Fibroblast of skin of scalp (primary cell): ENCODE data around the gene ASB6.
"Not testable (repeated sequence)": the region's sequence is repeated elsewhere in the genome, so short reads cannot be mapped to it uniquely, and the experiment has no call there.

Experiments used
- DNase-seq: peaks from one replicate; pipeline ENCODE4 v3.0.0-alpha.2; 2013

ASB6 gene

GRCh38 chr9:129667378-129667777, 25.4 kb upstream of the ASB6 start:
- no peak for DNase-seq

DNA sequence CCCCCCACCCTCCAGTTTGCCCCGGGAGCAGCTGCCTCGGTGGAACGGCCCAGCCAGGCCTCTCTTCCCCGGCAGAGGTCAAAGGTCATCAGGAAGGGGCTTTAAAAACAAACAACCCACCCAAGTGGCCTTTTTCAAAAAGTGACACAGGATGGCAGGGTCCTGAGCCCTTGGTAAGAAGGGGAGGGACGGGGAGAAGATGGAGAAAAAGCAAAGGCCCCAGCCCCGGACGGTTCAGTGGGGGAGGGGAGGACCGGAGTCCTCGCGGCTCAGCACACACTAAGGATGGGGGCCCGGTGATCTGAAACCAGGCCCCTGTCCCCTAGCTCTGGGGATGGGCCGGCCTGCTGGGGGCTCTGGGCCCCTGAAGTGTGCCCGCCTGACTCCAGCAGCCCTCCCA, 24.6 kb upstream of the ASB6 start:
- no peak for DNase-seq

- DNase-seq = no peak
Observed at GRCh38 chr9:129665814-129666520, 24.0 kb upstream of the ASB6 start.

DNA sequence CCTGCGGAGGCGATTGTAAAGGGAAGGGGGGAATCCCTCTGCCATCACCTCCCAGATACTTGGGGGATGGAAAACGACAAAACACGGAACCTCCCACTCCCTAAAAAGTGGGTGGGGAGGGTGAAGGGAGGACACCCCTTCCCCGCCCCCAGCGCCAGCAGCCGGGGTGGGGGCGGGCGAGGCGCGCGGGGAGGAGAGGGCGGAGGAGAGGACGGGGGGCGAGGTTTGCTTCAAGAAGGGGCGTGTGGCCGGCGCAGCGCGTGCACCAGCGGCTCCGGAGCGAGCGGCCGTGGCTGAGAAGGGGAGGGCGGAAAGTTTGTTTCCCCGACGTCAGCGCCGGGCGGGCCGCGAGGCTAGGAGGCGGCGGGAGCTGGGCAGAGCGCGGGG, 23.4 kb upstream of the ASB6 start, which contains the start of gene PRRX2:
Gene PRRX2, plus strand, starts transcription at position 259 of the 387 bp plus-strand sequence. CDS start 221 bp downstream, outside the sequence.
- peak; percentile 90 for DNase-seq

DNA sequence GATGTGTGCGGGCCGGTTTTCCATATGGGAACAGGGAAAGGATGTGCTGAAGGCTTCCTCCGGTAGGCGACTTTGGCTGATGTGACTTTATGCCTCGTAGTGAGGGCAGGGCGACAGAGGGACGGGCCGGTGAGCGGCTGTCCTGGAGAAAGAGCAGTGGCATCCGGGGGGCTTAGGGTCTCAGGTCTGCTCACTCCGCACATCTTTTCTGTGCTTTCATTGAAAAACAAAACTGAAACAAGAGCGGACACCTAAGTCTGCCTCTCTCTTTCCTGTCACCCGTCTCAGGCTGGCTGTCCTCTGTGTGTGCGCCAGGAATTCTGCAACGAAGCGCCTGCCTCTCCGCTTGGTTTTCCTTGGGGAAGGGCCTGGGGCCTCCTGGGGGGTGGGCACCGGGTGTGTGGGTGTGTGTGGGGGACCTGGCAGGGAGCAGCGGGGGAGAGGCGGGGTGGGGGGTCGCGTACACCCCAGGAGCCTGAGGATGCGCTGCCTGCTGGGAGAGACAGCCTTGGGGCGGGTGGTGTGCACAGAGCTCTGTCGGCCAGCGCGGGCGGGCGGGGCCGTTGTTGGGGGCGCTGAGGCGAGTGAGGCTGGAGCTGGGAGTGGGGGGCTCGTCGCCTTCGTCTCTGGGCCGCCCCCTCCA, 22.9 kb upstream of the ASB6 start:
- DNase-seq = peak; percentile 29

GRCh38 chr9:129662239-129662638, 20.3 kb upstream of the ASB6 start:
- DNase-seq = not testable (repeated sequence)

GRCh38 chr9:129661029-129661428, 19.1 kb upstream of the ASB6 start:
- DNase-seq = no peak

DNA sequence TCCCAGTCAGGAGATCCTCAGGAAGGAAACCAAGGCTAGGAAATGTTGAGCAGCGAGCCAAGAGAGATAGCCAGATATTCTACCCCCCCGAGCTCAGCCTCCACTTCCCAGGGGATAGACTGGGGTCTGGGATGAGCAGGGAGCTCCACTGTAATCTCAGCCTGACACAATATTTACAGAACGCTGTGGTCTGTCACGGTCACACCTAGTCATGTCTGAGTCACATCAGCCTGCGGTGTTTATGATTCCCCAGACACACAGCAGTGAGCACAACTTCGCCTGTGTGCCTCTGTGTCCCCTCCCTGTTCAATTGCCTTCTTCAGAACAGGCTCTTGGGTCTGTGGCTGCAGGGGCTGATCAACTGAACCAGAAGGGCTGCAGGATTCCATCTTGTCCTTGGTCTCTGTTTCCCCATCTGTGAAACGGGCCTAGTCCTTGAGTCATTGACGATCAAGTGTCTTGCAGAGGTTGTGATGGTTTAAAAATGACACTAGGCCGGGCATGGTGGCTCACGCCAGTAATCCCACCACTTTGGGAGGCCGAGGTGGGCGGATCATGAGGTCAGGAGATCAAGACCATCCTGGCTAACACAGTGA, 14.9 kb upstream of the ASB6 start:
- peak; percentile 88 for DNase-seq

GRCh38 chr9:129655696-129656095, 13.7 kb upstream of the ASB6 start:
- no peak for DNase-seq

- DNase-seq = no peak
Observed at GRCh38 chr9:129655154-129655553, 13.2 kb upstream of the ASB6 start.

- DNase-seq = no peak
Observed at GRCh38 chr9:129654554-129655040, 12.6 kb upstream of the ASB6 start.

DNA sequence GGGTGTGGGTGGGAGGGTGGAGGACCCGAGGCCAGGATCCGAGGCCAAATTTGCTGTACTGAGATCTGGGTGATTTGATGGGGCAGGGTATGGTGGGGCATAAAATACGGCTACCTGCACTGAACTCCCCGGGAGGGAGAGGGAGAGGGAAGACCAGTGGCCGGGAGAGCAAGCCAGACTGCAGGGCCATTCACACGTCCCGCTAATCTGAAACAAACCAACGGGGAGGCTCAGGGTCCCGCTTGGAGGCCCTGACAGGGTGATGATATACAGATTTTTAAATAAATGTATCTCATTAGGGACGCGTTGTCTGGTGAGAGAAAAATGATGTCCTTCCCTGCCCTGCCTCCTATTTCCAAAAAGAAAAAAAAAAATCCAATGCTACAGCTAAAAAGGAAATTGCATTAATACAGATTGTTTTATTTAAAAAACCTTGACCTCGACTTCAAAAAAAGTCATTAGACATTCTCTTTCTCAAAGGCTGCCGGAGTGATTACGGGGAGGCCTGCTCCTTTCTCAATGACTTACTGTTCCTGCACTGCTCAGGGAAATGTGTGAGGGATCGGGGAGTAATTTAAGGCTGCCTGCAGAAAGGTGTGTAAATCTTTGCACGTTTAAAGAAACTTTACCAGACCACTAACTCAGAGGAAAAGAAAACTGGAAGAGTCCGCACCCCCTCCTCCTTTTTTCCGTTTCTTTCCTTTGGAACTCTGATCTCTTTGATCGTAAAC, 12.0 kb upstream of the ASB6 start:
- DNase-seq = no peak

- DNase-seq = peak; percentile 63
Observed at GRCh38 chr9:129650680-129651235, 8.8 kb upstream of the ASB6 start.

DNA sequence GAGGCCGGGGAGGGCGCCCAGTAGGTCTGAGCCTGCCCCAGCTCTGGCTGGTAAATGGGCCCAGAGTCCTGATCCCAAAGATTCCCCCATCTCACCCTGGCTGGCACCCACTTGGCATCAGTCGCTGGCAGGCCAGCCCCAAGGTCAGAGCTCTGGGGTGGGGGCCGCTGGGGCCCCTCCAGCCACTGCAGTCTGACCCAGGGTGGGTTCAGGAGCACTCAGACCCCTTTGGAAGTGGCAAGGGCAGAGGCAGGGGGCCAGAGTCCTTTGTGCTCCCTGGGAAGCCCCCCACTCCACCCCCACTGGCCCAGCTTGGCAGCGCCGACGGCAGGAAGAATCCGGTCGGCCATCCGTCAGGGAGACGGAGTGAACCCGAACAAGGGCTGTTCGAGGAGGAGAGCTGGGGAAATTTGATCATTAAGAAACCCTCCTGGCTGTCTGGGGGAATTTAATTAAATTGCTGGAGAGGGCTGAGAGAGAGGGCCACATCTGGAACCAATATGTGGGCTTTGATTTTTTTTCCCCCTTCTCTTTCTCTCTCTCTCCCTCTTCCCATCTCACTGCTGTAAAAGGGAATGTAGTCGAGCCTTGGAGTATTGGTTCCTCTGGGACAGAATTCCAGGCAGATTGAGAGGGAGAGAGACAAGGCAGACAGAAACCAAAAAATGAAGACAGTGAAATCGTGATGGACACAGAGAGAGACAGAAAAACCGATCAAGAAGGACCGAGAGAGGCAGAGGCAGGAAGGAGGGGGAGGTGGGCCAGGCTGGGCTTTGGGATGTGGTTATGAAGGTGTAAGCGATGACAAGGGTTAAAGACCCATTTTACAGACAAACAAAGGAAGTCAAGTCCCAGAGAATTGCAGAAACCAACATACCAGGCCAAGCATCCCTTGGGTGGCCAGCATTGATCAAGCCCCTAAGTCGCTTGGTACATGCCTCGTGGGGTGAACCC, 8.1 kb upstream of the ASB6 start:
- peak; percentile 92 for DNase-seq

DNA sequence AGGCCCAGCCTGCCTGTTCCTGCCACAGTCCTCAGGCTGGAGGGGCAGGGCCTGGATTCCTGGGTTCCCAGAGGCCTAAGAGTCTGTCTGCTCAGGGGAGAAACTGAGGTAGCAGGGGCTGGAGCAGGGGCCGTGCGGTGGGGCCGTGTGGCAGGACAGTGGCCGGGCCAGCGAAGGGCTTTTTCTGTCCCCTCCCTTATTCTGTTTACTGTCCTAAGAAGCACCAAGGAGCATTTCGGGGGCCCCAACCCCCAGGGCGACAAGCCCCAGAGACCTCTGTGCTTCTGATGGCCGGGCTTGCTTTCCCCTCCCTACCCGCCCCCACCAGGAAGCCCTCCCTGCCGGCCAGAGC, 6.8 kb upstream of the ASB6 start:
- DNase-seq = no peak

- DNase-seq = peak; percentile 85
Observed at GRCh38 chr9:129648092-129648763, 6.3 kb upstream of the ASB6 start.

GRCh38 chr9:129647635-129648034, 5.7 kb upstream of the ASB6 start:
- DNase-seq = no peak

DNA sequence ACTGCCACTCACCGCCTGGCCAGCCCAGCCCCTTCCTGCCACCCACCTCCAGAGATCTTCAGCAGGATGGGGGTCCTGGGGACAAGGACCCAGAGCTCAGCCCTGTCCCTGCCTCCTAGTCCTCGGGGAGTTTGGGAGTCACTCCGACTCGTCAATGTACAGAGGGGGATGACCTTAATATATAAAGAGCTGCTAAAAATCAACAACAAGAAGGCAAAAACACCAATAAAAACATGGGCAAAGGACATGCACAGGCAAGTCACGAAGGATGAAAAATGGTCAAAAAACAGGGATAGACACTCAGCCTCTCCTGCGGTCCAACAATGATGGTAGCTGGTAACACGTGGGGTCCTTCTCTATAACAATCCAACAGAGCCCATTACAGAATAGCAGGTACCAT, 4.7 kb upstream of the ASB6 start:
- no peak for DNase-seq

GRCh38 chr9:129646252-129646651, 4.3 kb upstream of the ASB6 start:
- DNase-seq = no peak

DNA sequence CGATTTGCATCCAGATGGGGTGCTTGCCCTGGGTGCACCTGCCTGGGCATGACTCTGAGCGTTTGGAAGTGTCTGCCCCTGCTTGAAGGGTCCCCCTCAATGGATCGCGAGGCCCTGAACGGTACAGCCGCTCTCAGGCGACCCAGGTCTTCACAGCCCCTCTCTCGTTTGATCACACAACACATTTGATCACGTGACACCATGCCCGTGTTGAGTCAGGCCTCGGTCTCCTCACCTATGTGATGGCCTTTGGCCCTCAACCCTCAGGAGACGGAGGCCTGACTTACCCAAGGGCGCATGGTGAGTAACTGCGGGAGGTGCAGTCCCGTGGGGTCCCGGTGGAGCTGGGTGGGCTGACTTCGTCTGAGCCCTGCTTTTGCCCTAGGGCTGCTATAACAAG, 3.0 kb upstream of the ASB6 start:
- DNase-seq = no peak

GRCh38 chr9:129644365-129644764, 2.4 kb upstream of the ASB6 start:
- no peak for DNase-seq
